WTC11 (cell line): ENCODE measurements around the gene RRP1B. TPM values are rescaled to one million over a fixed set of nuclear protein-coding genes. Genes with fewer than 3 reads are reported as not detected.

Experiments
- ATAC-seq: fragments of 200-7000 bp; cut with Tn5 transposase; 2 replicates; pipeline ENCODE4 v1.10.0; 2021; ENCODE audit warnings: mild to moderate bottlenecking, moderate library complexity
- CTCF ChIA-PET: fragments of 300-600 bp; sonication (Branson Sonifier 250); formaldehyde crosslinking; loops from one replicate; lab custom pipeline; 2021; ENCODE audit warnings: antibody characterized with exemption; lab: Charles Lee
- POLR2A ChIA-PET: fragments of 350-600 bp; sonication (Branson Sonifier 250); formaldehyde crosslinking; loops from one replicate; lab custom pipeline; 2021; ENCODE audit warnings: antibody characterized with exemption; lab: Charles Lee
- DNase-seq: peaks from one replicate; pipeline ENCODE4 v3.0.0; 2021; ENCODE audit warnings: low spot score
- H3K27ac Mint-ChIP-seq: 2 replicates; pipeline ENCODE4 v1.8.0; 2021; ENCODE audit warnings: mixed read lengths
- H3K27me3 Mint-ChIP-seq: 2 replicates; pipeline ENCODE4 v1.8.0; 2021; ENCODE audit warnings: low read depth, mild to moderate bottlenecking, moderate library complexity, mixed read lengths
- H3K36me3 Mint-ChIP-seq: 2 replicates; pipeline ENCODE4 v1.8.0; 2021; ENCODE audit warnings: mixed read lengths
- H3K4me1 Mint-ChIP-seq: 2 replicates; pipeline ENCODE4 v1.8.0; 2022; ENCODE audit warnings: mixed read lengths
- H3K4me3 Mint-ChIP-seq: 2 replicates; pipeline ENCODE4 v1.8.0; 2021; ENCODE audit warnings: mild to moderate bottlenecking, moderate library complexity, mixed read lengths
- H3K9me3 Mint-ChIP-seq: 2 replicates; pipeline ENCODE4 v1.8.0; 2021; ENCODE audit warnings: mixed read lengths
- ATF3 ChIP-seq: sonication (generic); formaldehyde crosslinking; conservative IDR thresholded peaks from 2 replicates; pipeline ENCODE4 v1.8.1; 2022; ENCODE audit warnings: mild to moderate bottlenecking, missing genetic modification reagents
- ATF6 ChIP-seq: sonication (generic); formaldehyde crosslinking; IDR thresholded peaks from 2 replicates; pipeline ENCODE4 v1.8.1; 2023; ENCODE audit warnings: mild to moderate bottlenecking, missing genetic modification reagents
- E2F5 ChIP-seq: sonication (generic); formaldehyde crosslinking; IDR thresholded peaks from 2 replicates; pipeline ENCODE4 v1.8.1; 2022; ENCODE audit warnings: mild to moderate bottlenecking, moderate library complexity, missing genetic modification reagents
- IRF1 ChIP-seq: sonication (generic); formaldehyde crosslinking; IDR thresholded peaks from 2 replicates; pipeline ENCODE4 v1.8.0; 2023; ENCODE audit warnings: missing genetic modification reagents
- KAT7 ChIP-seq: sonication (generic); formaldehyde crosslinking; IDR thresholded peaks from 2 replicates; pipeline ENCODE4 v1.8.1; 2023; ENCODE audit warnings: missing genetic modification reagents, mild to moderate bottlenecking, borderline replicate concordance
- OVOL2 ChIP-seq: fragments of 250-450 bp; sonication (Bioruptor Pico); IDR thresholded peaks from 2 replicates; pipeline ENCODE4 v1.9.0; 2021; ENCODE audit warnings: mild to moderate bottlenecking, borderline replicate concordance
- USF1 ChIP-seq: sonication (generic); formaldehyde crosslinking; IDR thresholded peaks from 2 replicates; pipeline ENCODE4 v1.8.0; 2022; ENCODE audit warnings: mild to moderate bottlenecking, missing genetic modification reagents
- ZMAT4 ChIP-seq: fragments of 250-450 bp; sonication (Bioruptor Pico); IDR thresholded peaks from 2 replicates; pipeline ENCODE4 v1.9.0; 2021; ENCODE audit warnings: mild to moderate bottlenecking
- ZNF121 ChIP-seq: sonication (generic); formaldehyde crosslinking; IDR thresholded peaks from 2 replicates; pipeline ENCODE4 v1.8.0; 2023; ENCODE audit warnings: missing genetic modification reagents
- ZNF416 ChIP-seq: fragments of 250-450 bp; sonication (Bioruptor Pico); IDR thresholded peaks from 2 replicates; pipeline ENCODE4 v1.9.0; 2021; ENCODE audit warnings: mild to moderate bottlenecking, inconsistent platforms
- ZNF423 ChIP-seq: fragments of 250-450 bp; sonication (Bioruptor Pico); IDR thresholded peaks from 2 replicates; pipeline ENCODE4 v2.1.2; 2022; ENCODE audit warnings: mild to moderate bottlenecking, moderate library complexity
- ZNF425 ChIP-seq: fragments of 250-450 bp; sonication (Bioruptor Pico); conservative IDR thresholded peaks from 2 replicates; pipeline ENCODE4 v1.9.0; 2021; ENCODE audit warnings: mild to moderate bottlenecking
- ZNF512 ChIP-seq: sonication (generic); formaldehyde crosslinking; IDR thresholded peaks from 2 replicates; pipeline ENCODE4 v1.8.1; 2022; ENCODE audit warnings: missing genetic modification reagents, borderline replicate concordance
- ZSCAN18 ChIP-seq: fragments of 250-450 bp; sonication (Bioruptor Pico); IDR thresholded peaks from 2 replicates; pipeline ENCODE4 v2.1.2; 2022; ENCODE audit warnings: mild to moderate bottlenecking, moderate library complexity
- total RNA-seq: library from RNA; stranded (reverse); gene quantifications from 3 replicates; pipeline ENCODE4 v1.2.3, GENCODE V29; 2021

The RRP1B gene
- total RNA-seq, 1 experiment from 2014 or later, result 74.9 TPM

- no peak for TF ChIP-seq ZNF512
- TF ChIP-seq ZNF423, result no peak
Observed at GRCh38 chr21:43699933-43700599, 40.7 kb downstream of the RRP1B start (continued).

- no peaks in the 10 kb centered on the region for H3K27me3 Mint-ChIP-seq
Observed at GRCh38 chr21:43701936-43702784, 42.8 kb downstream of the RRP1B start.

GRCh38 chr21:43702785-43703034, 43.4 kb downstream of the RRP1B start:
- H3K27me3 Mint-ChIP-seq, result no peaks in the 10 kb centered on the region
- DNase-seq (no peak), ATAC-seq (no peak; the same call in 1 of the 2 replicates)
- no peaks in the 10 kb centered on the region for H3K36me3 Mint-ChIP-seq
- CTCF ChIA-PET, result interaction anchor here (0.6 to 3.2 kb wide), 2 partner anchors 11 to 26 kb away, joined by 3 to 20 read pairs; no protein-coding TSS in a partner anchor
- no peaks in the 10 kb centered on the region for H3K9me3 Mint-ChIP-seq
- POLR2A ChIA-PET, result no interaction called here
- H3K4me1 Mint-ChIP-seq, result peaks cover 11% of the 10 kb centered on the region
- H3K27ac Mint-ChIP-seq, result peak overlapping the region; percentile 34
- TF ChIP-seq ZSCAN18 (CRISPR knock-in tag) (no peak), KAT7 (no peak)
- no peak overlapping the region for H3K4me3 Mint-ChIP-seq

More at GRCh38 chr21:43701936-43702784, 42.8 kb downstream of the RRP1B start:
- CTCF ChIA-PET, result interaction anchor here (3.2 kb wide), 1 partner anchor 27 kb away, joined by 20 read pairs; no protein-coding TSS in a partner anchor
- no peak for TF ChIP-seq ZNF416
- no peak for TF ChIP-seq USF1 (CRISPR knock-in tag)
- TF ChIP-seq ATF3 (CRISPR knock-in tag), result no peak
- no peak for TF ChIP-seq ZNF423
- TF ChIP-seq ZNF121, result no peak
- TF ChIP-seq, all 79 proteins: peak for 0
- ATAC-seq (no peak), DNase-seq (no peak)
- H3K36me3 Mint-ChIP-seq, result no peaks in the 10 kb centered on the region
- H3K4me3 Mint-ChIP-seq, result no peak overlapping the region
- H3K27ac Mint-ChIP-seq, result no peak overlapping the region
- POLR2A ChIA-PET, result no interaction called here
- H3K4me1 Mint-ChIP-seq, result peaks cover 11% of the 10 kb centered on the region
- no peaks in the 10 kb centered on the region for H3K9me3 Mint-ChIP-seq

- Mint-ChIP-seq H3K4me3 (no peak overlapping the region), H3K27ac (peak overlapping the region; percentile 57), H3K9me3 (no peaks in the 10 kb centered on the region), H3K27me3 (no peaks in the 10 kb centered on the region), H3K36me3 (no peaks in the 10 kb centered on the region), H3K4me1 (peaks cover 11% of the 10 kb centered on the region)
- ATAC-seq, result peak; percentile 70
- peak; percentile 58 for DNase-seq
- ChIA-PET CTCF (interaction anchor here (0.6 to 3.2 kb wide), 3 partner anchors 10 to 217 kb away, joined by 3 to 20 read pairs (median 3); no protein-coding TSS in a partner anchor), POLR2A (no interaction called here)
- TF ChIP-seq E2F5 (CRISPR knock-in tag) (no peak), OVOL2 (CRISPR knock-in tag) (no peak), ZNF425 (CRISPR knock-in tag) (no peak), ATF6 (no peak), ZMAT4 (CRISPR knock-in tag) (no peak), USF1 (CRISPR knock-in tag) (no peak), IRF1 (CRISPR knock-in tag) (no peak)
Observed at GRCh38 chr21:43703035-43703880, 43.9 kb downstream of the RRP1B start.
